Measurements from ENCODE around the gene DPAGT1. TPM values are rescaled to one million over a fixed set of nuclear protein-coding genes. Genes with fewer than 3 reads are reported as not detected.

The DPAGT1 gene
- total RNA-seq, 1 donor from 2014 or later, result 68.0 TPM

- intact Hi-C loops (cut with micrococcal nuclease), result loop anchor here (1.0 to 10.0 kb wide), 9 partner anchors 10 to 660 kb away; partner anchors contain the start of genes C2CD2L, CBL, HINFP and HYOU1
Measured at GRCh38 chr11:119095066-119095880, 6.4 kb downstream of the DPAGT1 start.

DNA sequence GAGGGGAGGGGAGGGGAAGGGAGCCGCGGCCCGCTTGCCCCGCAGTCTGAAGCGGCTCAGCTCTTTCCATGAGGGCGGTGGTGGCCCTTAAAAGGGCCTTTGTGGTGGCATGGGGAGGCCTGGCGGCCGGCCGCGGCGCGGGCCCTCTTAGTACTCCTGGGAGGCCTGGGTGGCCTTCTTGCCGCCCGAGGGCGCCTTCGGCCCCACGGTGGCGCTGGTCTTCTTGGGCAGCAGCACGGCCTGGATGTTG is 6.9 kb downstream of the DPAGT1 start:
- intact Hi-C loops (cut with micrococcal nuclease), result loop anchor here (1.0 to 10.0 kb wide), 10 partner anchors 8 to 660 kb away; partner anchors contain the start of genes C2CD2L, CBL, HINFP and HYOU1

GRCh38 chr11:119093942-119094815 is 7.5 kb downstream of the DPAGT1 start:
- intact Hi-C loops (cut with micrococcal nuclease), result loop anchor here (1.0 to 10.0 kb wide), 3 partner anchors 8 to 659 kb away; partner anchors contain the start of genes CBL and KMT2A

DNA sequence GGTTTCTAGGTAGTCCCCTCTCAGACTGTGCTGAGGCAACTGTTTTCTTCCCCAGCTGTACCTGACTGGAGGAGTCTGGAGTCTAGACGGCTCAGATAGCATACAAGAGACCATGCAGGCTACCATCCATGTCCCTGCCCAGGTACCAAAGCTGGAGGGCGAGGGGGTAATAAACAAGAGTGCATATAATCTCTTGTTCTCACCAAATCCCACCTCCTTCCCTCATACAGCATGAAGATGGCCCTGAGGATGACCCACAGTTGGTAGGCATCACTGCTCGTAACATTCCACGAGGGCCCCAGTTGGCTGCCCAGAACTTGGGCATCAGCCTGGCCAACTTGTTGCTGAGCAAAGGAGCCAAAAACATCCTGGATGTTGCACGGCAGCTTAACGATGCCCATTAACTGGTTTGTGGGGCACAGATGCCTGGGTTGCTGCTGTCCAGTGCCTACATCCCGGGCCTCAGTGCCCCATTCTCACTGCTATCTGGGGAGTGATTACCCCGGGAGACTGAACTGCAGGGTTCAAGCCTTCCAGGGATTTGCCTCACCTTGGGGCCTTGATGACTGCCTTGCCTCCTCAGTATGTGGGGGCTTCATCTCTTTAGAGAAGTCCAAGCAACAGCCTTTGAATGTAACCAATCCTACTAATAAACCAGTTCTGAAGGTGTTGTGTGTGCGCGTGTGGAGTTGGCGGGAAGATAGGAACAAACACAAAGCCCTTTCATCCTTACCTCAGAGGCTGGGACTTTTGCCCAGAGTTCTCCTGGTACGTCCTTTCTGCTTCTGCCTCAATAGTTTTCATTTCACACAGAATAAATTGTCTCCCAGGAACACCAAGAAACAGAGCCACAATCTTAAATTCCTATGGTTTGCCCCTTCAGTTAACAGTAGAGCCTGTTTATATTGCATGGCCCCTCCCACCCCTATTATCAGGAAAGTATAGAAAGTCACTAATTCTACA is 8.5 kb downstream of the DPAGT1 start:
- intact Hi-C loops (cut with micrococcal nuclease), result loop anchor here (10.0 kb wide), 1 partner anchor 658 kb away; the partner anchor contains the start of gene KMT2A

DNA sequence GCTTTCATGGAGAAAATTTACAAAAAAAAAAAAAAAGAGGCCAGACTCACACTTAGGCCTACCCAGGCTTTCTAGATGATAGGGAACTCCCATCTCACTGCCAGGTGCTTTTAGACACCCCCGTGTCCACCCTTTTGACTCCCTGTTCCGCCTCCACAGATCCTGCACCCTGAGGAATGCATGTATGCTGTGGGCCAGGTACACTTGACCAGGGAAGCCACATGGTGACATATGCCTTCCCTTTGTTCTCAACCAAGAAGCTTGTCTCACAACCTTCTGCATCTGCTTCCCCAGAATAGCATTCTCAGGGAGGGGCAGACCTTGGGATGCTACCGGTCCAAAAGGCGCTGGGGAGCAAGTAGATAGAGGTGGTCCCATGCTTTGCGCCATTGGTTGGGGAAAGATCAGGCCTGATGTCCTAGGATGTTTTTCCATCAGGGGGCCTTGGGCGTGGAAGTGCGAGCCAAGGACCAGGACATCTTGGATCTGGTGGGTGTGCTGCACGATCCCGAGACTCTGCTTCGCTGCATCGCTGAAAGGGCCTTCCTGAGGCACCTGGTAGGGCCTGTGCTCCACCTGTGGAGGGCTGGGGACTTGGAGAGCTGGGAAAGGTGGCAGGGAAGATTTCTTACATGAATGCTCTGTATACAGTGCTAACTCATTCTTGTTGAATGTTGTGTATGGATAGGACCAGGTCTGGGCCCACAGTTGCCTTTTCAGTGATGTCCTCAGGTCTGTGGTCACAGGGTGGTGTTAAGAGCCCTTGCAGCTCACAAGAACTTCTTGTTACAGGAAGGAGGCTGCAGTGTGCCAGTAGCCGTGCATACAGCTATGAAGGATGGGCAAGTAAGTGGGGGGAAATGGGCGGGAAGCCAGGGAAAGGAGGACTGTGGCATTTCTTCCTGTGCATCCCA is 9.4 kb downstream of the DPAGT1 start:
- intact Hi-C loops (cut with micrococcal nuclease), result loop anchor here (10.0 kb wide), 1 partner anchor 657 kb away; the partner anchor contains the start of gene KMT2A

DNA sequence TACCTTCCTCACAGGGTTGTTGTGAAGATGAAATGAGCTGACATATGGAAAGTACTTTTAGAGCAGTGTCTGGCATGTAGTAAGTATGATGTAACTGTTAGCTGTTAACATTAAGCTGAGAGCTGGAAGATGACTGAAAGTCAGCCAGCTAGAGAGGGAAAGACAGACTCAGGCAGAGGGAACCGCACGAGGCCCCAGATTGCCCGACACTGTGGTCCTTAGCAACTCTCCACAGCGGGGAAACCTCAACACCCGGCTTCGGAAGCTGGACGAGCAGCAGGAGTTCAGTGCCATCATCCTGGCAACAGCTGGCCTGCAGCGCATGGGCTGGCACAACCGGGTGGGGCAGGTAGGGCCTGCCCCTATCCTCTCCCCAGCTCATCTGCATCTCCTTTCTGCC is 10.5 kb downstream of the DPAGT1 start:
- intact Hi-C loops (cut with micrococcal nuclease), result loop anchor here (10.0 kb wide), 1 partner anchor 656 kb away; the partner anchor contains the start of gene KMT2A

- intact Hi-C loops (cut with micrococcal nuclease), result no loop called here
Measured at GRCh38 chr11:119089319-119089718, 12.3 kb downstream of the DPAGT1 start.

DNA sequence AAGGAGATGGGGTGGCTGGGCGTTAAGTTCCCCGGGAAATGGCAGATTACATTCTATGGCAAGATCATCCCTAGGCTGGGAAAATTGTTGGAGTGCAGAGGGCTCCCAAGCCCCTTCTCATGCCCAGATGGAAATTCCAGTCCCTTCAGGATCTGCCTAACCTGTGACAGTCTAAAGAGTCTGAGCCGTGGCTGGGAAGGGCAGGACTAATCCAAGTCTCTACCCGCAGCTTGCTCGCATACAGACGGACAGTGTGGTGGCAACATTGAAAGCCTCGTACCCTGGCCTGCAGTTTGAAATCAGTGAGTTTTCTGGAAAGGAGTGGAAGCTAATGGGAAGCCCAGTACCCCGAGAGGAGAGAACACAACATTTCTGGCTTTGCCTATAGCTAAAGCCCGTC is 13.2 kb downstream of the DPAGT1 start:
- intact Hi-C loops (cut with micrococcal nuclease), result no loop called here

- intact Hi-C loops (cut with micrococcal nuclease), result no loop called here
Measured at GRCh38 chr11:119087747-119088241, 13.9 kb downstream of the DPAGT1 start.

DNA sequence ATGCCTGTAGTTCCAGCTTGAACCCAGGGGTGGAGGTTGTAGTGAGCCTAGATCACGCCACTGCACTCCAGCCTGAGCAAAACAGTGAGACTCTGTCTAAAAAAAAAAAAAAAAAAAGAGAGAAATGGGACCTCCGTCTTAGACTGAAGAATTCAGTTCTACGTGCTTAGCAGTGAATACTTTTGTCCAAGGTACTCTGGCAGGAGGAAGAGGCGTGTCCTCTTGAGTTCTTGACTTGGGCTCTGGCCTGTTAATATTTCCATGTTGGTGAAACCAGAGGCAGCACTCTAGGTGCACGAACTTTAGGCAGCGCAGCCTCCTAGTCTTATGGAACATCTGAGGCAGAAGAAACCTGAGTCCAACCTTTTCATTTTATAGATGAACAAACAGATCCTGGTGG is 14.5 kb downstream of the DPAGT1 start:
- intact Hi-C loops (cut with micrococcal nuclease), result no loop called here

- intact Hi-C loops (cut with micrococcal nuclease), result loop anchor here (1.0 to 2.0 kb wide), 4 partner anchors 10 to 36 kb away; partner anchors contain the start of genes DPAGT1, HINFP and HYOU1
Measured at GRCh38 chr11:119085437-119085847, 16.2 kb downstream of the DPAGT1 start.

DNA sequence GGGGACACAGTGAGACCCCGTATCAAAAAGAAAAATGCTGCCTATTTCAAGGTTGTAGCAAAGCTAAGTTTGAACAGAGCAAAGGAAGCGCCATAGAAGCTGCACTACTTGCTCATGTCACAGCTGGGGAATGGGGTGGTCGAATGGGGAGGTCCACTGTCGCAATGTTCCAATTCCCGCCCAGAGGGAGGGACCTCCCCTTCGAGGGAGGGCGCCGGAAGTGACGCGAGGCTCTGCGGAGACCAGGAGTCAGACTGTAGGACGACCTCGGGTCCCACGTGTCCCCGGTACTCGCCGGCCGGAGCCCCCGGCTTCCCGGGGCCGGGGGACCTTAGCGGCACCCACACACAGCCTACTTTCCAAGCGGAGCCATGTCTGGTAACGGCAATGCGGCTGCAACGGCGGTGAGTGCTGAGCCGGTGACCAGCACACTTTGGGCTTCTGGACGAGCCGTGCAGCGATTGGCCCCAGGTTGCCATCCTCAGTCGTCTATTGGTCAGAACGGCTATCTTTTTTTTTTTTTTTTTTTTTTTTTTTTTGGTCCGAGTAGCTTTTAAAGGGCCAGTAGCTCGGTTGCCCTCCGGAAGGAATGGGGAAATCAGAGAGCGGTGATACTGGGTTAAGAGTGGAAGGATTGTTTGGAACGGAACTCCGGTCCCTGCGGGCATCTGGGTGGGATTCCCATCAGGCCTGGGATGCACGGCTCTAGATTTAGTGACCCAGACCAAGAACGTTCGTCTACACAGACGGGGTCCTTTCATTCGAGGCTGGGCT is 16.8 kb downstream of the DPAGT1 start, which contains the start of gene HMBS:
TSS of gene HMBS (plus strand) at position 219 of the 774 bp plus-strand sequence. CDS start at position 372, 153 bp downstream.
- intact Hi-C loops (cut with micrococcal nuclease), result loop anchor here (1.0 to 2.0 kb wide), 5 partner anchors 10 to 36 kb away; partner anchors contain the start of genes DPAGT1, HINFP, HYOU1 and VPS11

DNA sequence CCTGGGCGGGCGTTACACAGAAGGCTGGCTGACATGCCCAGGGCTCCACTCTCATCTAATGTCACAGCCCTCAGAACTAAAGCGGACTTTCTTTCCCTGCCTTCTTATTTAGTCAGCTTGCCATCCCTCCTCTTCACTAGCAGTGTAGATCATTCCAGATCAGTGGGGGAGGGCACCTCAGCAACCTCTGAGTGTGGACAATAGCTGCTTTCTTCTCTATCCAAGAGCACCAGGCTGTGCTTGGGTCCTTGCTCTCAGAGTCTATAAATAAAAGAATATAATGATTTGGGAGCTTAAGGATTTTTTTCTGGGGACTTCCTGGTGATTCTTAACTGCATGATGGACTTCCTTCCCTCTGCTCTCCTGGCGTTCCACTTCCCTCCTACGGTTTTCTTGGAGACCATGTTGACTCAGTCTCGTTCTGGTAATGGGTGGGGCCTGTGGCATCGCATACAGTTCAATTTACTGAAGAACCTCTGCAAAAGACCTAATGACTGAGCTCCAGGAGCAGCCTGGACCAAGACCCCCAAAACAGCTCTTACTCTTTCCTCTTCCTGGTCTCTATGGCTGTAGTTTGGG is 19.9 kb downstream of the DPAGT1 start:
- intact Hi-C loops (cut with micrococcal nuclease), result no loop called here

DNA sequence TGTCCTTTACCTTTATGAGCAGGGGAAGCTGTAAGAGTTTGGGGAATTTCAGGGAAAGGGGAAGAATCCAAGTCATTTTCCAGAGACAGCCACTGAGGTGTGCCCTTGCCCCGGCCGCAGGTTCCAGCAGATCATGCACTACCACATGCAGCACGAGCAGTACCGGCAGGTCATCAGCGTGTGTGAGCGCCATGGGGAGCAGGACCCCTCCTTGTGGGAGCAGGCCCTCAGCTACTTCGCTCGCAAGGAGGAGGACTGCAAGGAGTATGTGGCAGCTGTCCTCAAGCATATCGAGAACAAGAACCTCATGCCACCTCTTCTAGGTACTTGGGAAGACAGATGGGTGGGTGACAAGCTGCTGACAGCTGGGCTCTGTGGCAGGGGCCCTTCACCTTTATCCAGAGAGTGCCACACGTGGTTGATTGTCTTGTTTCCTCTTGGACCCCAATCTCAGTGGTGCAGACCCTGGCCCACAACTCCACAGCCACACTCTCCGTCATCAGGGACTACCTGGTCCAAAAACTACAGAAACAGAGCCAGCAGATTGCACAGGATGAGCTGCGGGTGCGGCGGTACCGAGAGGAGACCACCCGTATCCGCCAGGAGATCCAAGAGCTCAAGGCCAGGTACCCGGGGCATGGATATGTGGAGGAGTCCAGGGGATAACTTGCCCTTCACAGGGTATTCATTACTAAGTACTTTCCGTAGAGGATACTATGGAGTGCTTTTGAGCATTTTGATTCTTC is 22.8 kb downstream of the DPAGT1 start:
- intact Hi-C loops (cut with micrococcal nuclease), result no loop called here

DNA sequence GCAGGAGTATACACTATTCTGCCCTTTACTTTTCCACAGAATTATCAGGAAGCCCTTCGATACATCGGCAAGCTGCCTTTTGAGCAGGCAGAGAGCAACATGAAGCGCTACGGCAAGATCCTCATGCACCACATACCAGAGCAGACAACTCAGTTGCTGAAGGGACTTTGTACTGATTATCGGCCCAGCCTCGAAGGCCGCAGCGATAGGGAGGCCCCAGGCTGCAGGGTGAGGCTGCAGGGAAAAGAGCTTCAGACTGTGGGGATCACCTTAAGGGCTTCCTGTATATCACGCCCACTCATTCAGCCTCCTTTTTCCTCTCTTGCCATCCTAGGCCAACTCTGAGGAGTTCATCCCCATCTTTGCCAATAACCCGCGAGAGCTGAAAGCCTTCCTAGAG is 23.8 kb downstream of the DPAGT1 start:
- intact Hi-C loops (cut with micrococcal nuclease), result no loop called here

- intact Hi-C loops (cut with micrococcal nuclease), result loop anchor here (1.0 to 5.0 kb wide), 8 partner anchors 10 to 265 kb away; partner anchors contain the start of genes HINFP, HMBS, HYOU1 and RNF26
Measured at GRCh38 chr11:119067371-119068222, 34.1 kb downstream of the DPAGT1 start, which contains the start of gene VPS11. TSS of gene VPS11 (plus strand) at chr11:119067818. CDS start at chr11:119067824, 6 bp downstream.
